G401.6 (cell line): Measurements from ENCODE around the gene CLEC4A.
A peak's percentile ranks its signal among the peaks of the same experiment; 100 is the strongest.
"Not testable (repeated sequence)": the region's sequence is repeated elsewhere in the genome, so short reads cannot be mapped to it uniquely, and the experiment has no call there.

Experiments
- FAIRE-seq: peaks from 2 replicates; lab custom pipeline; 2012; peaks lifted over from hg19 to GRCh38; lab: Jason Lieb, UNC

CLEC4A gene

DNA sequence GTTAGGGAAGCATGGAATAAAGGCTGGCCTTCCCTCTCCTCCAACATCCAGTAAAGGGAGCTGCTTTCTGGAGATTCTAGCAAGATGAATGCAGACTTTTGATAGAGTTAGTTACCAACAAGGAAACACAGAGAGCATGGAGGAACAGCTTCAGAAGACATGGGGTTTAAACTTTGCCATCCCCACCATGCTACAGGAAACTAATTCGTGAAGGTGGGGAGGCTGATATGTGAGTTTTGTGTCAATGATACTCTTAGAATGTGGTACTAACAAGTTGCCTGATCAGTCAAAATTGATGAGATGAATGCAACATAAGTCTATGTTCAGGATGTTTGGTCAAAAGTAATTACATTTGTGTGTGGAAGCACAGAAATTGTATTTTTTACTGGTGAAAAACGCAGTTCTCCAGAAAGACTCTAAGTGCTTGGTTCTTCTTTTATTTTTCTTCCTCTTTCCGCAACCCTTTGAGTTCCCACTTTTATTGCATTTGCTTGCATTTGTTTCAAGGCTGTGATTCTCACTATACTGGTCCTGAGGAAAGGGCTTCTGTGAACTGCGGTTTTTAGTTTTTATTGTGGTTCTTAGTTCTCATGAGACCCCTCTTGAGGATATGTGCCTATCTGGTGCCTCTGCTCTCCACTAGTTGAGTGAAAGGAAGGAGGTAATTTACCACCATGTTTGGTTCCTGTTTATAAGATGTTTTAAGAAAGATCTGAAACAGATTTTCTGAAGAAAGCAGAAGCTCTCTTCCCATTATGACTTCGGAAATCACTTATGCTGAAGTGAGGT, at the start of gene CLEC4A:
CLEC4A (plus strand) TSS at position 494 of the 789 bp plus-strand sequence; CDS start at position 756, 262 bp downstream.
- no peak for FAIRE-seq

DNA sequence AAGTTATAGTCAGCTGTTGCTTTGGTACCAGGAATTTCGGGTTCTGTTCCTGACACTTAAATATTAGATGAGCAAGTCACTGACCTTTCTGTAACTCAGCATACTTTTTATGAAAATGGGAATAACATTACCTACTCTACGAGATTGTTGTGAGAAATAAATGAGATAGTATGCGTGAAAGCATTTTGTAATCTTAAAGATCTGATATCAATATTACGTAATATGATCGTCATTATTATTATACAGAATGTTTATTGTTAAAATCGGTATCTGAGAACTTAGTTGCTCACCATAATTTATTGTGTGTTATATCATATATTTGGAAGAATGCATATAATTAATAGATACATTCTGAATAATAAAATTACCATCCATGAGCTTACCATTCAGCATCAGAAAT, 47.5 kb upstream of the CLEC4A start:
- FAIRE-seq = no peak

DNA sequence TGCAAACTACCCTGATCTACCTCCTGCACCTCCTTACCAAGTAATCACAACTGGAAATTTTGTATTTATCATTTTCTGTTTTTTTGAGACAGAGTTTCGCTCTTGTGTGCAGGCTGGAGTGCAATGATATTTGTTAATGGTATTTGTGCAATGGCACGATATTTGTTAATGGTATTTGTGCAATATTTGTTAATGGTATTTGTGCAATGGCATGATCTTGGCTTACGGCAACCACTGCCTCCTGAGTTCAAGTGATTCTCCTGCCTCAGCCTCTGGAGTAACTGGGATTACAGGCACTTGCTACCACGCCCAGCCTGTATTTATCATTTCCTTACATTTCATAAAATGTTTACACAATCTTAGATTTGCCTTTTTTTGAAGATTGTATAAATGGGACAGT, 47.1 kb upstream of the CLEC4A start:
- no peak for FAIRE-seq

GRCh38 chr12:8077207-8077606, 46.2 kb upstream of the CLEC4A start:
- no peak for FAIRE-seq

DNA sequence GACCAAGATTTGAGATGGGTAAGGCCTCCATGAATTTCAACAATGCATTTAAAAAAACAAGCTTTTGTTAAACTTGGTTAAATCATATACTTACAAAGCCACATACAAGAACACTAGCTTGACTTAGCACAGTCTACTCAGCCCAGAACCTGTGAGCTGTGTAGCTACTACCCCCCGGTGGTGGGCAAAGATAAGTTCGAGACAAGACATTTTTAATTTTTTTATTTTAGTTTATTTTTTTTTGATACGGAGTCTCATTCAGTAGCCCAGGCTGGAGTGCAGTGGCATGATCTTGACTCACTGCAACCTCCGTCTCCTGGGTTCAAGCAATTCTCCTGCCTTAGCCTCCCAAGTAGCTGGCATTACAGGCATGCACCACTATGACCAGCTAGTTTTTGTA, 45.0 kb upstream of the CLEC4A start:
- peak; percentile 57 for FAIRE-seq

DNA sequence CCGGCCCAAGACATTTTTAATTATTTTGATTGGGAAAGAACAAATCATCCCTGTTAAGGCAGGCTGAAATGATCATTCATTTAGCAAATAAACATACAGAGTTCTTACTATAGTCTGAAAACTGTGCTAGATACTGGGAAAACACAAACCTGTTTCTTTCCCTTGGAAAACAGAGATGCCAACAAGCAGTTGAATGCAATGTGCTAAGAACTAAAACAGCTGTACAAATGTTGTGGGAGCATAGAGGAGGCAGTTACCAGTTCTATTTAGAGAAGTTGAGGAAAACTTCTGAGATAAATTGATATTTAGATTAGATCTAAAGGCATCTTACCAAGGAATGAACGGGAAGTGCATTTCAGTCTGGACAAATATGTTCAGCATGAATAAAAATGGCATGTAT, 44.5 kb upstream of the CLEC4A start:
- FAIRE-seq = no peak

- no peak for FAIRE-seq
Measured at GRCh38 chr12:8080120-8080519, 43.3 kb upstream of the CLEC4A start.

- no peak for FAIRE-seq
Measured at GRCh38 chr12:8081251-8081920, 42.0 kb upstream of the CLEC4A start.

DNA sequence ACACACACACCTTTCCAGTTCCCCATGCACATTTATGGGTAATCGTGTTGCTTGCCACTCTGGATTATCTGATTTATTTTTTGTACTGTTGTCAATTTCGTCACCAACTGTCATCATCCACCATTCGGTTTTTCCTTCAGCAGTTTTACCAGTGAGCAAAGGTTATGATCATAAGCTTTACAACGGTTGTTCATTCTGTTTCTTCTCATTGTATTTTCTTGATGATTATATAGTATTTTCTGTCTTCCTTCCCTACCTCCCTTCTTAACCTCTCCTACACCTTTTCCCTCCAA, 40.7 kb upstream of the CLEC4A start:
- no peak for FAIRE-seq

GRCh38 chr12:8084351-8084750, 39.1 kb upstream of the CLEC4A start:
- not testable (repeated sequence) for FAIRE-seq

DNA sequence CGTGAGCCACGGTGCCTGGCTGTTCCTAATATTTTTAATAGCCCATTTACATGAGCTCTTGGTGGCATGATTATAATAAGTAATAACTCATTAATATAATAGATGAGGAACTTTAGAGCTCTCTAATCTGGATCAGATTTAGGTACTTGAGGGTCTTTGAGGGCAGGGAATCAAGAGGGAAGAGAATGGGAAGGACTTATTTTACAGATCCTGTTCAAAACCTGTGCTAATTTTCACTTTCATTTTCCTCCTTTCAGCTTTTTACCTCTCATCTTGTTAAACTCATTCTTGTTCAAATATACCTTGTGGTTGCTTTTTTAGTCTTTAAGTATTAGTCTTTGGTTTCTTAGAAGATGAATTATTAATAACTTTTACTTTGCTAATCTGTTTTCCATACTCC, 35.8 kb upstream of the CLEC4A start:
- no peak for FAIRE-seq

DNA sequence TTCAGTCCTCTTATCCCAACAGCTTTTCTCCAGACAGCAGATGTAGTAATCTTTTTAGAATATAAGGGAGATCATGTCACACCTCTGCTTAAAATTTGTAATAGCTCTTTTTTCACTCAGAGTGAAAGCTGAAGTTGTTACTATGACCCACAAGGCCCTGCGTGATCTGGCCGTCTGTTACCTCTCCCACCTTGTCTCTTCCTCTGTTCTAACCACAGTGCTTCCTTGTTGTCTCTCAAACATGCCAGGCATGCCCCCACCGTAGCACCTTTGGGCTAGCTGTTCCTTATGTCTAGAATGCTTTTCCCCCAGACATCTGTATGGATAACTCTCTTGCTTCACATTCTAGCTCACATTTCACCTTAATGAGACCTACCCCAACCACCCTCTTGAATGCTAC, 34.8 kb upstream of the CLEC4A start:
- no peak for FAIRE-seq

GRCh38 chr12:8089277-8089676, 34.1 kb upstream of the CLEC4A start:
- not testable (repeated sequence) for FAIRE-seq

GRCh38 chr12:8089716-8090115, 33.7 kb upstream of the CLEC4A start:
- FAIRE-seq = no peak

DNA sequence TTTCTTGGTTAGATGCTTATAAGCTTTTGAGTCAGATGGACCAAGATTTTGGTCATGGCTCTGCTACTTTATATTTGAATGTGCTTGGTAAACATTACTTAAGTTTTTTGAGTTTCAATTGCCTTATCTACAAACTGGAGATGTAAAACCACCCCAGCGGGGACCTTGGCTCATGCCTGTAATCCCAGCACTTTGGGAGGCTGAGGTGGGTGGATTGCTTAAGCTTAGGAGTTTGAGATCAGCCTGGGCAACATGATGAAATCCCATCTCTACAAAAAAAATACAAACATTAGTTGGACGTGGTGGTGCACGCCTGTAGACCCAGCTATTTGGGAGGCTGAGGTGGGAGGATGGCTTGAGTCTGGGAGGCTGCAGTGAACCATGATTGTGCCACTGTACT, 30.1 kb upstream of the CLEC4A start:
- no peak for FAIRE-seq

- no peak for FAIRE-seq
Measured at GRCh38 chr12:8096281-8096915, 27.0 kb upstream of the CLEC4A start.

GRCh38 chr12:8099235-8099634, 24.2 kb upstream of the CLEC4A start:
- no peak for FAIRE-seq

DNA sequence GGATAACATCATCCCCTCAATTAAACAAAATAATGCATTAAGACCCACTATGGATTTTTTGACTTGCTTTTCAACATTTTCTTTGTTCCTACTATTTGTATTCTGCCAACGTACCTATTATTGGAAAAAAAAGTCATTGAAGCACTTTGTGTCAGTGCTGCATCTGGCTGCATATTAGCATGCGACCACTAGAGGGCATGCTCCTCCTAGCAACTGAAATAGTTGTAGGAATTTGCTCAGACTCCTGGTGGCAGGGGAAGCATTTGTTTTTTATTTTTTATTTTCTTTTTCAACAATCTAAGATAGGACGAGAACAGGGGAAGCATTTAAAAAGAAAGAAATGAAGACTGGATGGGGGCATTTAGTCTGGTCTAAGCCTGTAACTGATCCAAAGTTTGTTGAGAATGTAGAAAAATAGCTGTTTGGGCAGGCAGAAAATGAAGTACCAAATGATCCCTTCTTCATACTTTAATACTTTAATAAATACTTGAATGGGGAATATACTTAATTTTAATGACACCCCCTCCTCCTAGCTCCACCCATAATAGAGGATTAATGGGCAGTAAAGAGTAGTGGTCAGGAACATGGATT, 14.5 kb upstream of the CLEC4A start:
- peak; percentile 94 for FAIRE-seq

DNA sequence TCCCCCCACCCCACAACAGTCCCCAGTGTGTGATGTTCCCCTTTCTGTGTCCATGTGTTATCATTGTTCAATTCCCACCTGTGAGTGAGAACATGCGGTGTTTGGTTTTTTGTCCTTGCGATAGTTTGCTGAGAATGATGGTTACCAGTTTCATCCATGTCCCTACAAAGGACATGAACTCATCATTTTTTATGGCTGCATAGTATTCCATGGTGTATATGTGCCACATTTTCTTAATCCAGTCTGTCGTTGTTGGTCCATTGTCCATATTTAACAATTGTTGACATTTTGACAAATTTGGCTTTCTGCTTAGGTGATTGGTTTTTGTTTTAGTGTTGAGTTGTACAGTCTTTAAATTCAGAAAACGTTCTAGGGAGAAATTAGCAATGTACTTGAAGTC, 10.3 kb upstream of the CLEC4A start:
- not testable (repeated sequence) for FAIRE-seq

- no peak for FAIRE-seq
Measured at GRCh38 chr12:8120072-8120713, 3.2 kb upstream of the CLEC4A start.

GRCh38 chr12:8127138-8127537, 3.7 kb downstream of the CLEC4A start:
- FAIRE-seq = no peak

DNA sequence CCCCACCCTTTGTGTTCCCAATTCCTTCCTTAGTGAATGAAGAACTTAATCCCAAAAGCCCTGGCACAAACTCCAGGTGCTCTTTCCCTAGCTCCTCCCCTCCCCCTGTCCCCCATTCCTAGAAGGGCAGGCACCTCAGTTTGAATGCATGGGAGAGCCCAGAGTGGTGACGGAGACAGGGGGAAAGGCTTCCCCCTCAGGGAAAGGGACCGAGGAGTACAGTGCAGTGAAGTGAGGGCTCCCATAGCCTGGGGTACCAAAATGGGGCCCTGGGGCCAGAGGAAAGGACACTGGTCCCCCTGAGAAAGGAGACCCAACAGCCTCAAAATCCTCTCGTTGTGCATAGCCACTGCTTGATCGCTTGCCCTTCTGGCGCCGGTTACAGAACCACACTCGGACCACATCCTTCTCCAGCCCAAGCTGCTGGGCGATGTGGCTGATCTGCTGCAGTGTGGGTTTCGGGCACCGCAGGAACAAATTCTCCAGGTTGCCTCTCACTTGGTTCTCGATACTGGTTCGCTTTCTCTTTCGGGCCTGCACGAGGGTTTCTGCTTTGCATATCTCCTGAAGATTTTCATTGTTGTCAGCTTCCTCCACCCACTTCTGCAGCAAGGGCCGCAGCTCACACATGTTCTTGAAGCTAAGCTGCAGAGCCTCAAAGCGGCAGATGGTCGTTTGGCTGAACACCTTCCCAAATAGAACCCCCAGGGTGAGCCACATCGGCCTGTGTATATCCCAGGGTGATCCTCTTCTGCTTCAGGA, 10.4 kb downstream of the CLEC4A start:
- FAIRE-seq = not testable (repeated sequence)
